Osteocyte (in vitro differentiated cells): ENCODE data around the gene ASTN1. TPM values are rescaled to one million over a fixed set of nuclear protein-coding genes. Genes with fewer than 3 reads are reported as not detected.

Experiments
- DNase-seq: peaks from one replicate; pipeline ENCODE4 v3.0.0; 2021; ENCODE audit warnings: mixed read lengths; ENCODE audit not compliant: unreplicated experiment; ENCODE audit errors: extremely low spot score
- H3K27ac Mint-ChIP-seq: one replicate; pipeline ENCODE4 v1.8.0; 2021; ENCODE audit warnings: mild to moderate bottlenecking, mixed read lengths; ENCODE audit not compliant: unreplicated experiment
- H3K27me3 Mint-ChIP-seq: one replicate; pipeline ENCODE4 v1.8.0; 2021; ENCODE audit warnings: mixed read lengths; ENCODE audit not compliant: unreplicated experiment
- H3K36me3 Mint-ChIP-seq: one replicate; pipeline ENCODE4 v1.8.0; 2021; ENCODE audit warnings: mixed read lengths; ENCODE audit not compliant: unreplicated experiment
- H3K4me1 Mint-ChIP-seq: one replicate; pipeline ENCODE4 v1.8.0; 2021; ENCODE audit warnings: mixed read lengths; ENCODE audit not compliant: unreplicated experiment
- H3K4me3 Mint-ChIP-seq: one replicate; pipeline ENCODE4 v1.8.0; 2021; ENCODE audit warnings: mild to moderate bottlenecking, moderate library complexity, mixed read lengths; ENCODE audit not compliant: unreplicated experiment
- H3K9me3 Mint-ChIP-seq: one replicate; pipeline ENCODE4 v1.8.0; 2021; ENCODE audit warnings: mixed read lengths; ENCODE audit not compliant: unreplicated experiment
- total RNA-seq: library from RNA; stranded (reverse); gene quantifications from 2 replicates; pipeline ENCODE4 v1.2.1, GENCODE V29; 2021
- TF ChIP-seq, protein P1 (sequence below): fragments of 200-600 bp; sonication (generic); IDR thresholded peaks from 2 replicates; pipeline ENCODE4 v1.5.0; 2021; ENCODE audit warnings: antibody characterized with exemption, mild to moderate bottlenecking, moderate library complexity

ASTN1 gene
- total RNA-seq, 1 donor from 2014 or later, result not detected

DNA sequence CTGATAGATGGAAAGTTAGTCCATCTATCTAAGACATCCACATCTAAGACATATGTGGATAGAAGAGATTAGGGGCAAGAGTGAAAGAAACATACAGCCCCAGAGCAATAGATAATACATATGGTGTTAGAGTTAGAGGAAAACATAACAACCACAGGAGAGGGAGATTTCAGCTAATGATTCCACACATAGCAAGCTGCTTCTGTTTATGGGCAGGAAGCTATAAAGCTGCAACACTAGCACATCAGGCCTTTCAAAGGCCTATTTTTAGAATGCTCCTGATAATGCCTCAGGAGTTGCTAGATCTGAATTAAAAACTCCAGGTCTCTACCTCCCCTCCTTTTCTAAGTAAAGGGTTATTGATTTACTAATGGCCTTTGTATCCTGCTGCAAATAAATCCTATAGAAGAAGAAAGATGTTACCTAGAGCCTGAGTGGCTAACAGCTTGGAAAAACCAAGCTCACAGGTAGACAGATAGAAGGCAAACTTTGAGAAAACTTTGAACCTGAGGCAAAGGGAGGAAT lies 42.4 kb upstream of the ASTN1 start:
- TF ChIP-seq, protein P1, sequence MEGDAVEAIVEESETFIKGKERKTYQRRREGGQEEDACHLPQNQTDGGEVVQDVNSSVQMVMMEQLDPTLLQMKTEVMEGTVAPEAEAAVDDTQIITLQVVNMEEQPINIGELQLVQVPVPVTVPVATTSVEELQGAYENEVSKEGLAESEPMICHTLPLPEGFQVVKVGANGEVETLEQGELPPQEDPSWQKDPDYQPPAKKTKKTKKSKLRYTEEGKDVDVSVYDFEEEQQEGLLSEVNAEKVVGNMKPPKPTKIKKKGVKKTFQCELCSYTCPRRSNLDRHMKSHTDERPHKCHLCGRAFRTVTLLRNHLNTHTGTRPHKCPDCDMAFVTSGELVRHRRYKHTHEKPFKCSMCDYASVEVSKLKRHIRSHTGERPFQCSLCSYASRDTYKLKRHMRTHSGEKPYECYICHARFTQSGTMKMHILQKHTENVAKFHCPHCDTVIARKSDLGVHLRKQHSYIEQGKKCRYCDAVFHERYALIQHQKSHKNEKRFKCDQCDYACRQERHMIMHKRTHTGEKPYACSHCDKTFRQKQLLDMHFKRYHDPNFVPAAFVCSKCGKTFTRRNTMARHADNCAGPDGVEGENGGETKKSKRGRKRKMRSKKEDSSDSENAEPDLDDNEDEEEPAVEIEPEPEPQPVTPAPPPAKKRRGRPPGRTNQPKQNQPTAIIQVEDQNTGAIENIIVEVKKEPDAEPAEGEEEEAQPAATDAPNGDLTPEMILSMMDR, result no peak
- H3K27ac Mint-ChIP-seq, result no peak overlapping the region
- no peaks in the 10 kb centered on the region for H3K9me3 Mint-ChIP-seq
- H3K36me3 Mint-ChIP-seq, result no peaks in the 10 kb centered on the region
- DNase-seq, result no peak
- H3K4me3 Mint-ChIP-seq, result no peak overlapping the region
- no peaks in the 10 kb centered on the region for H3K4me1 Mint-ChIP-seq
- no peaks in the 10 kb centered on the region for H3K27me3 Mint-ChIP-seq

DNA sequence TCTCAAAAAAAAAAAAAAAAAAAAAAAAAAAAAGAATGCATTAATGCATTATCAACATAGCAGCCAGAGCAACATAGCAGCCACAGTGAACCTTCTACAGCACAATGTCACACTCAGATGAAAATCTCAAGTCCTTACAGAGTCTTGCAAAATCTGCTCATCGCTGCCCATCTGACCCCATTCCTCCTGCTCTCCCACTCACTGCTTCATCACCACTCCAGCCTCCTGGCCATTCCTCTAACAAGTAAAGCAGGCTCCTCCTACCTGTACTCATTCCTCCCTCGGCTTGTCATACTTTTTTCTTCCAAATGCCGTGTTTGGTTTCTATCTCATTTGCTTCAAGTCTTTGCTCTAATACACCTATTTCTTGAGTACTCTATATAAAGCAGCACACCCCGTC lies 35.8 kb upstream of the ASTN1 start:
- TF ChIP-seq, protein P1, result no peak
- Mint-ChIP-seq H3K4me3 (no peak overlapping the region), H3K36me3 (no peaks in the 10 kb centered on the region), H3K9me3 (no peaks in the 10 kb centered on the region), H3K27me3 (no peaks in the 10 kb centered on the region), H3K27ac (no peak overlapping the region), H3K4me1 (no peaks in the 10 kb centered on the region)
- no peak for DNase-seq

DNA sequence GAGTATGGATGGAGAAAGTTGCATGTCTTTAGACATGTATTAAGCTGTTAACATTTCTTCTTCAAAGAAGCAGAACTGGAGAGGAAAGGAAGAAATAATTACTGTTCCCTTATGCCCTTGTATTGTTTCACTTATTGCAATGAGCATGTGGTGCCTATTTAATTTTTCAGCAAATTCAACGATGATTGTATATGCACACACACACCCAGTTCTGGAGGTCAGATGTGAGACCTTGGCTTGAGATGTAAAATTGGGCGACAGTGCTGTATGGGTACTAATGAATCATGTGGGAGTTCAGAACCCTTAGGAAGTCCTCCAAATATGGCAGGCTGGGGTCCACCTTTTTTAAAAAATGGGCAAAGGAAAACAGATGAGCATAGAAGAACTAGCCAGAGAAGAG lies 33.7 kb upstream of the ASTN1 start:
- Mint-ChIP-seq H3K27me3 (no peaks in the 10 kb centered on the region), H3K36me3 (no peaks in the 10 kb centered on the region), H3K4me1 (no peaks in the 10 kb centered on the region), H3K27ac (no peak overlapping the region), H3K9me3 (no peaks in the 10 kb centered on the region), H3K4me3 (no peak overlapping the region)
- TF ChIP-seq, protein P1, result no peak
- no peak for DNase-seq

DNA sequence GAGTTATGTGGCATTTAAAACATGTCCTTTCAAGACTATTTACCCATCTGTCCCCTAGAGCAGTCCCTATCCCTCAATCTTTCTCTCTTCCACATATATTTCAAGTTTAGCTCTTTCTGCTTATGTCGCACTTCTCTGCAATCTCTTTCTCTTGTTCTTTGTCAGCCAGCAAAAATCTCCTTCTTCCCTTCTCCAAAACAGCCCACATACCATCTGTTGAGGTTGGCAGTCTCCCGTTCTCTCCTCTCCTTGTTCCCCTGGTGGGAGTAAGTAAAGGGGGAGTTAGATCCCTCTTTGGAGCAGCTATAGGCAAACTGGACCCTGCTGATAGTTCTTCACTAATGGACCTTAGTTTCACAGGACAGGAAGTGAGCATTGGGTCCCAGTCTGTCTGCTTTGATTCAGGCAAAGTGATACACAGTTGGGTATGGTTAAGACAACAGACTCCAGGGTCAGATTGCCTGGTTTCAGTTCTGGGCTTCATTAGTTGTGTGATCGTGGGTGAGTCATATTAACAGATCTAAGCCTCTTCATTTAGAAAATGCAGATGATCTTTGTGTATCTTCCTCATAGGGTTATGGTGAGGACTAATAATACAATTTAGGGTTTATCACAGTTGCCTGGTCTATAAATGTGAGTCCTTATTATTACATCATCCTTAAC lies 25.9 kb upstream of the ASTN1 start:
- H3K27ac Mint-ChIP-seq, result no peak overlapping the region
- no peak overlapping the region for H3K4me3 Mint-ChIP-seq
- no peak for DNase-seq
- H3K36me3 Mint-ChIP-seq, result no peaks in the 10 kb centered on the region
- H3K27me3 Mint-ChIP-seq, result no peaks in the 10 kb centered on the region
- peaks cover under 1% of the 10 kb centered on the region for H3K9me3 Mint-ChIP-seq
- H3K4me1 Mint-ChIP-seq, result no peaks in the 10 kb centered on the region
- TF ChIP-seq, protein P1, result no peak

DNA sequence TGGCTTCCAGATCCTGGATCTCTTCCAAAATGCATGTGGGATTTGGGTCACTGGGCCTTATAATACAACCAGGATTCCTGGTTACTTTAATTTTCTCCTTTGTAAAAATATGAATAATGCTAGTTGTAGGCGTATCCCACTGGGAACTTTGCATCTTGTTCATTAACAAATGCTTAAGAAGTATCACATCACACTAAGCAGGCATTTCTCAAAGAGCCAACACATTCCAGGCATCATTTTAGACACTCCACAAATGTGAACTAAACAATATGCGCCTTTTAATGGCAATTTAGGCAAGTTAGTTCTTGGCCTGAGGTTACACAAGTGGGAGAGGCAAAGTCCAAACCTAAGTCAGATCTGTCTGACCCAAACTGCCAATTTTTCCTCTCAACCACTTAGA lies 22.1 kb upstream of the ASTN1 start:
- H3K27me3 Mint-ChIP-seq, result peaks cover 4% of the 10 kb centered on the region

More for the DNA sequence above, 22.1 kb upstream of the ASTN1 start:
- TF ChIP-seq, protein P1, result no peak
- no peak overlapping the region for H3K4me3 Mint-ChIP-seq
- H3K36me3 Mint-ChIP-seq, result no peaks in the 10 kb centered on the region
- peaks cover 4% of the 10 kb centered on the region for H3K4me1 Mint-ChIP-seq
- H3K9me3 Mint-ChIP-seq, result peaks cover 5% of the 10 kb centered on the region
- H3K27ac Mint-ChIP-seq, result no peak overlapping the region
- DNase-seq, result no peak
